Parietal lobe (tissue), 1 donor: ENCODE results near the gene ANAPC4. TPM values are rescaled to one million over a fixed set of nuclear protein-coding genes. Genes with fewer than 3 reads are reported as not detected.

Experiments used
- total RNA-seq: library from RNA; depleted of rRNA; stranded (reverse); fragments of >200 nt; gene quantifications from one replicate; pipeline ENCODE4 v1.2.3, GENCODE V29; 2014

The ANAPC4 gene, protein sequence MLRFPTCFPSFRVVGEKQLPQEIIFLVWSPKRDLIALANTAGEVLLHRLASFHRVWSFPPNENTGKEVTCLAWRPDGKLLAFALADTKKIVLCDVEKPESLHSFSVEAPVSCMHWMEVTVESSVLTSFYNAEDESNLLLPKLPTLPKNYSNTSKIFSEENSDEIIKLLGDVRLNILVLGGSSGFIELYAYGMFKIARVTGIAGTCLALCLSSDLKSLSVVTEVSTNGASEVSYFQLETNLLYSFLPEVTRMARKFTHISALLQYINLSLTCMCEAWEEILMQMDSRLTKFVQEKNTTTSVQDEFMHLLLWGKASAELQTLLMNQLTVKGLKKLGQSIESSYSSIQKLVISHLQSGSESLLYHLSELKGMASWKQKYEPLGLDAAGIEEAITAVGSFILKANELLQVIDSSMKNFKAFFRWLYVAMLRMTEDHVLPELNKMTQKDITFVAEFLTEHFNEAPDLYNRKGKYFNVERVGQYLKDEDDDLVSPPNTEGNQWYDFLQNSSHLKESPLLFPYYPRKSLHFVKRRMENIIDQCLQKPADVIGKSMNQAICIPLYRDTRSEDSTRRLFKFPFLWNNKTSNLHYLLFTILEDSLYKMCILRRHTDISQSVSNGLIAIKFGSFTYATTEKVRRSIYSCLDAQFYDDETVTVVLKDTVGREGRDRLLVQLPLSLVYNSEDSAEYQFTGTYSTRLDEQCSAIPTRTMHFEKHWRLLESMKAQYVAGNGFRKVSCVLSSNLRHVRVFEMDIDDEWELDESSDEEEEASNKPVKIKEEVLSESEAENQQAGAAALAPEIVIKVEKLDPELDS
- 71.4 TPM for total RNA-seq

GRCh38 chr4:25376754-25377571 is at the start of gene ANAPC4:
ANAPC4 (plus strand) TSS chr4:25377263; CDS start chr4:25377428, 165 bp downstream.

Other genes starting within 250 kb of the ANAPC4 start
- gene SEPSECS, start 216.8 kb upstream of the ANAPC4 start, total RNA-seq = 16.3 TPM
- gene PI4K2B, start 143.2 kb upstream of the ANAPC4 start, total RNA-seq = 8.8 TPM
- gene ZCCHC4, start 64.5 kb upstream of the ANAPC4 start, total RNA-seq = 23.8 TPM